D341Med (cell line): ENCODE data around the gene LRRIQ4.

Source experiments
- DNase-seq: peaks from one replicate; pipeline ENCODE4 v3.0.0; 2012; ENCODE audit warnings: low spot score

Gene LRRIQ4

DNA sequence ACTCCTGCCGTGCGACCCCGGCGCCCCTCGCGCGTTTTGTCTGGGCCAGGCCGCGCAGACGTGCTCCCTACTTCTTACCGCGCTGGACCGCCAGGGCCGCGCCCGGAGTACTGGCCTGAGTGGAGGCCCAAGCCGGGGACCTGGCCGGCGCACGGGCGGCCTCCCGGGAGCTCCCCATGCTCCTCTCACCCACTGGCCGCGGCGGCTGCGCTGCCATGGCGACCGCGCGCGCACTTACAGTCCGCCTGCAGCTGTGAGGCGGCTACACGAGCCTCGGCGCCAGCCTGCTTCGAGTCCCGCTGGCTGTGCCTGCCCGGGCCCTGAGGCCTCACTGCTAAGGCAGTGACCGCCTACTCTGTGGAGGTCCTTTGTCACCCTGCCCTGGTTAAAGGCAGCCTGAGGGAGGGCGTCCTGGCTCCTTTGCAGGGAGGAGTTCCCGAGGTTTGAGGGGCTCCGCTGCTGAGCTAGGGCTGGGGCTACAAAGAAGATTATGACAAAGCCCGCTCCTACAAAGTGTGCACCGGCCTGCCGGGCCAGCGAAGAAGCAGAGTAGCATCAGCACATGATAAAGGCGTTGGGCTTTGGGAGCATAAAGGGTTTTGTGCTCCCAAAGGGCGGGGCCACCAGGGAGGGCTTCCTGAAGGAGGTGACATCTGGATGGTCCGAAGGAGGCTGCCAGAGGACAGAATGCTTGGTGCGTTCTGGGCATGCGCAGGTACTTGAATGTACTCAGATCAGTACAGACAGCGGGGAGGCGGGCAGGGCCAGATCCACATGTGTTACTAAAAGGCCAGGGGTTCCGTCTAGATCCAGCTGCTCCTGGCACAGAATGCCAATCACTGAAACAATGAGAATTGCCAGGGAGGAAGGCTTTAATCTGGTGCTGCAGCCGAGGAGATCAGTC is at the start of gene LRRIQ4, which contains the start of gene LRRC34:
TSS of gene LRRIQ4 (plus strand) at position 539 of the 904 bp plus-strand sequence. CDS start 9,052 bp downstream, outside the sequence.
TSS of gene LRRC34 (minus strand) at position 573 of the 904 bp plus-strand sequence. CDS start at position 217, 356 bp downstream.
- DNase-seq = peak; percentile 60

DNA sequence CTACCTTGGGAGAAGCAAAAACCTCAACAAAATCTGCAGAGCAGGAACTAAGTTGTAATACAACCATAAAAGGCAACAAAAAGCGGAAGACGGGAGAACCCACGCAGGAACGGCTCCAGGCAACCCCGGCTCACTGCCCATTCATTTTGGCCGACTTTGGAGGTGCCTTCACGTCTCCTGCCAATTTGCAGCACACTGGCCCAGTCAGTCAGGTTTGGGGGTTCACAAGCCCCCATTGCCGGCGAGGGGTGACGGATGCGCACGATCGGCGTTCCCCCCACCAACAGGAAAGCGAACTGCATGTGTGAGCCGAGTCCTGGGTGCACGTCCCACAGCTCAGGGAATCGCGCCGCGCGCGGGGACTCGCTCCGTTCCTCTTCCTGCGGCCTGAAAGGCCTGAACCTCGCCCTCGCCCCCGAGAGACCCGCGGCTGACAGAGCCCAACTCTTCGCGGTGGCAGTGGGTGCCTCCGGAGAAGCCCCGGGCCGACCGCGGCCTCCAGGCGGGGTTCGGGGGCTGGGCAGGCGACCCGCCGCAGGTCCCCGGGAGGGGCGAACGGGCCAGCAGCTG is 48.3 kb upstream of the LRRIQ4 start:
- peak; percentile 53 for DNase-seq

DNA sequence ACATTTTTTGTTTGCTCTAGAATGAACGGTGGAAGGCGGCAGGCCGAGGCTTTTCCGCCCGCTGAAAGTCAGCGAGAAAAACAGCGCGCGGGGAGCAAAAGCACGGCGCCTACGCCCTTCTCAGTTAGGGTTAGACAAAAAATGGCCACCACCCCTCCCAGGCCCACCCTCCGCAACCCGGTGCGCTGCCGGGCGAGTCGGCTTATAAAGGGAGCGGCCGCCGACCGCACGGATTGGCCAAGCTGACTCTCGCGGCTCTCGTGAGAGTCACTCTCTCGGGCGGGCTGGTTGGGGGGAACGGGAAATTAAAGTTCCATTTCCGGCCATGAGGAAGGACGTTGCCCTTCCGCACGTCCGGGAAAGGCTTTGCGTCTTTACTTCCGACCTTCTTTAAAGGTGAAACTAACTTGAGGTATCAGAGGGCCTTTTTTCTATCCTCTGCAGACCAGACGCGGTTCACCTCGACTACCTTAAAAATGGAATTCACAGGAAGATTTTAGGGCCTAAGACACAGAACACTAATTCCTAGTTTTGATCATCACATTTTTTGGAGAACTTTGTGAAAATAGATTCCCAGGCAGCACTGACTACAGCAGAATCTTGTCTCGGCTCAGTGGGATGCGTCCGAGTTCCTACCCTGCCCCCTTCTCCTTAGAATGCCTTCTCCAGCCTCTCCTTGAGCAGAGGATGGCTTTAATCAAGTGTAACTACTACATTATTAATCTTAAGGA is 47.6 kb upstream of the LRRIQ4 start, which contains the start of gene TERC:
TSS of gene TERC (minus strand) at position 179 of the 731 bp plus-strand sequence.
- DNase-seq = peak; percentile 87

DNA sequence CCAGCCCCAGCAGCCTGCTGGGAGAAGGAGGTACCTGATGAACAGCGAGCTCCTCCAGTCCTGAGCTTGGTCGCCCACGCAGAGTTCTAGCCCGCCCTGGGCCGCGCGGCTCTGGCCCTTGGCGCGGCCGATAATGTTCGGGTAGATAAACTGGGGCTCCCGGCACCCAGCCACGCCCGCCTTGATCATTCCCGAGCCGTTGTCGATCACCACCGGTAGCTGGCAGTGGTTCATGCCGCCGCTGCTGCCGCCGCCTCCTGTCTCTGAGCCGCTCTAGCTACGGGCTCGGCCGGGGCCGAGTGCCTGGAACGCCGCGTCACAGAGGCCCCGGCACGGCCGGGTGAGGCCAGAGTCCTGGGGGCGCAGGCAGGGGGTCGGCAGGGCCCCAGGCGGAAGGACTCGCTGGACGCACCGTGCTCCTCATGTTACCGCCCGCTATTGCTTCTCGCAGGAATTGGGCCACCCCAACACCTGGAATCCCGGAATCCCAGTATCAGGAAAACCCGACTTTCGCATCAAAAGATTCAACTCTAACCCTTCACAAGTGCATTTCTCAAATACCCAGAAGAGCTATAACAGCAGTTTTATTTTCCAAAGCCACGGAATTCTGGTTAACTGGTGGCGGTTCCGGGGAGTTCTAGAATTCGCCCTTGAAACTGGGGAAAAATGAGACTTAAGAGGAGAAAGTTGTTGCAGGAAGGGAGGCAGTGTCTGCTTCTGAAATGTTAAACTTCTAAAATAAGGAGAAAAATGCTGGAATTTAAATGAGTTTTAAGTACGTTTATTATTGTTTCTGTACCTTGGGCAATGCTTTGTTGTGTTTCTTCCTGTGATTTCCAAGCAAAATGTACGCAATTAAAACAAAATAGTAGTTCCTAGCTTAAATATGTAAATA is 43.1 kb upstream of the LRRIQ4 start, which contains the start of gene ACTRT3:
TSS of gene ACTRT3 (minus strand) at position 275 of the 895 bp plus-strand sequence. CDS start at position 234, 41 bp downstream.
- no peak for DNase-seq

DNA sequence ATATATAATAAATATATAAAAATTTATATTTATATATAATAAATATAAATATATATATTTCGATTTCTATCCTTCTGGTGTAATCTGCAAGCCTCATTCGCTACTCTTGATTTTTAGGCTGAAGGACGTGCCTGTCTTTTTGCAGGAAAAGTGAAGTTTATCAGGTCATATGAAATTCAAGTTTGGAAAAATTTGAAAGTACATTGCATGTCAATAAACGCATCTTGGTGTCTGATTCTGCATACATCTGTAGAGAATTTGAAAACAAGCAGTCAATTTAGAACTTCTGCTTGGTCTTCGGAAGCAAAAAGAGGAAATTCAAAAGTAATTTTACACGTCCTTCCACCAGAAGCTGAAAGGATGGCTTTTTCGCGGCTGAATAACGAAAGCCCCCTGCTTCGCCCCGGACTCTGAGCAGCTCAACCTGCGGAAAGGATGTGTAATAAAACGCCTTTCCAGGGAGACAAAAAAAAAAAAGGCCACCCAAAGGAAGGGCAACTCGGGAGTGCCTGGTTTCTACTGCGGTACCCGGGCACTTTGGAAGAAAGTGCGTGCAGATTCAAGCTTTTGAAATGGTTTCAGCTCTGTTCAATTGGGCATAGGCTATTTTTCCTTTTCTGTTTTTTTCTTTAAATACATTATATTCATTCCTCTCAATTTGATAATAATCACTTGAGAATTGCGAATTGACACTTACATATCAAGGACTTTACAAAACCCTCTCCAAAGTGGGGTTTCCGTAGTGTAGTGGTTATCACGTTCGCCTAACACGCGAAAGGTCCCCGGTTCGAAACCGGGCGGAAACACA is 41.0 kb upstream of the LRRIQ4 start:
- peak; percentile 69 for DNase-seq

DNA sequence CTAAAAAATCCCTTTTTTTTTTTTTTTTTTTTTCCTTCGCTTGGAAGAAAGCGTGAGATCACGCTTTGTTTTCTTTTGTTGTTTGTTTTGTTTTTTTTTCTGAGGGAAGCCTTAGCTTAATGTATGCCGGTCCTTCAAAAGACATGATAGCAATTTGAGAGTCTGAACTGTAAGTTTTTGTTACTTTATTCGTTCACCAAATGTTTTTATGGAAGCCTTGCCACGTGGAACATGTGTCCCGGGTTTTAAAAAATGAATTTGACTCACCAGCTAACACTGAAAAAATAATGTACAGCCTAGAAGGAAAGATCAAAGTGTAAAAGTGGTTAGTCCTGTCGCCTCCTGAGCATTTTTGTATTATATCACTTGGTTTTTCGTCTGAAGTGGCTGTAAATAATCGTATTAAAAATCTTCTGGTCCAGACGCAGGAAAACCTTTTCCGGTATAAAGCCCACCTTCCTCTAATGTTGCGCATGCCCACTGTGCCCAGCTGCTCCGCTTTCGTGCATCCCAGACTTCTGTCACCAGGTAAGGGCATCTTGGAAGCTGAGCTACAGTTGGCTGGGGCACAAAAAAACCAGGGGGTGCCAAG is 40.3 kb upstream of the LRRIQ4 start:
- peak; percentile 75 for DNase-seq

DNA sequence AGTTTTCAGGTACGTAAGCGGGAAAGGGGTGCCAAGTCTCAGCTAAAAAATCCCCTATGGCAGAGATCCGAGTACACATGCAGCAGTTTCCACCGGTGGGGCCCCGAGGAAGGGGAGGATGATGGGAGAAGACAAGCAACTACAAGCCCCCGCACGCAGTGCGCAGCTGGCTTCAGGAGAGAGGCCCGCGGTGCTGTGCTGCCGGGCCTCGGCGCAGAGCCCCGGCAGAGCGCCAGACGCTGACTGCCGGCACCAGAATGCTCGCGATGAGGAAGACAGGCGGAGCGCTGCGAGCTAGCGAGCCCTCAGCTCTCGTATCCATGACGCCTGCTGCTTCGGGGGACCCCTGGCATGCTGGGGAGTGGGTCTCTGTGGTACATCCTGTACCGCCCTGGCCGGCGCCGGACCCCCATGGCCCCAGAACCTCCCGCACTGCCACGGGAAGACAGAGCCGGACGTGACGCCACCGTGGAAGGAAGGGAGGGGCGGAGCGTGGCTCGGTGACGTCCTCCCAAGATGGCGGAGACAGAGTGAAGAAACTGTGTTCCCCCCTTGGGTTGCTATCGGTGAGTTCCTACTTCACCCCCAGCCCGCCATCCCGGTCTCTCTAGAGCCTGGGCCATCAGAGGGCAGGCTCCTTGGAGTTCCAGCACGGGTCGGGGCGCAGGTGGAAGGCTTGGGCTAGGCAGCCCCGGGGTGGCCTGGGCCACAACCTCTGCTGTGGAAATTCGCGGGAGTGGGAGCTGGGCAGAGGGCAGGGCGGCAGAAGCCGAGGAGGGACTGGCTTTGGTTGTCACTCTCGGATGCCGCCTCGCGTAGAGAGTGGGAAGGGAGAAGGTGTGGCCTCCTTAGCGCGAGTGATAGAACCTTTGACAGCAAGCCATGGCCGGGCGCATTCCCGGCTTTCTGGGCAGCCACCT is 39.5 kb upstream of the LRRIQ4 start, which contains the start of gene MYNN:
TSS of gene MYNN (plus strand) at position 500 of the 920 bp plus-strand sequence. CDS start 900 bp downstream, outside the sequence.
- DNase-seq = peak; percentile 85

DNA sequence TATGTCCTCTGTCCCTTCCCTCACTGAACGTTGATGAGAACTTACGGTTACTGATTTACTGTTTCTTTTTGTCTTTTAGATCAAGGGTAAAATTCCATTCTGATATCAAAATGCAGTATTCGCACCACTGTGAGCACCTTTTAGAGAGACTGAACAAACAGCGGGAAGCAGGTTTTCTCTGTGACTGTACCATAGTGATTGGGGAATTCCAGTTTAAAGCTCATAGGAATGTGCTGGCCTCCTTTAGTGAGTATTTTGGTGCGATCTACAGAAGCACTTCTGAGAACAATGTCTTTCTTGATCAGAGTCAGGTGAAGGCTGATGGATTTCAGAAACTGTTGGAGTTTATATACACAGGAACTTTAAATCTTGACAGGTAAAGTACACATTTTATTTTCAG is 38.5 kb upstream of the LRRIQ4 start:
- DNase-seq = no peak

DNA sequence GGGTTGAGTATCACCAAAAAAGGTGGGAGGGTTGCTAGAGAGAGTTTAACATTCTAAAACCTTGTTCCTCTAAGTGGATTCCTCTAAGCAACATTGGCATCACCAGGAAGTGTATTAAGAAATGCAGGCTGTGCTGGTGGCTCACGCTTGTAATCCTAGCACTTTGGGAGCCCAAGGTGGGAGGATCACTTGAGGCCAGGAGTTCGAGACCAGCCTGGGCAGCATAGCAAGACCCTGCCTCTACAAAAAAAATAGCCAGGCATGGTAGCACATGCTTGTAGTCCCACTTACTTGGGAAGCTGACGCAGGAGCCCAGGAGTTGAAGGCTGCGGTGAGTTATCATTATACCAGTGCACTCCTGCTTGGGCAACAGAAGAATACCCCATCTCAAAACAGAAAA is 34.8 kb upstream of the LRRIQ4 start:
- no peak for DNase-seq

DNA sequence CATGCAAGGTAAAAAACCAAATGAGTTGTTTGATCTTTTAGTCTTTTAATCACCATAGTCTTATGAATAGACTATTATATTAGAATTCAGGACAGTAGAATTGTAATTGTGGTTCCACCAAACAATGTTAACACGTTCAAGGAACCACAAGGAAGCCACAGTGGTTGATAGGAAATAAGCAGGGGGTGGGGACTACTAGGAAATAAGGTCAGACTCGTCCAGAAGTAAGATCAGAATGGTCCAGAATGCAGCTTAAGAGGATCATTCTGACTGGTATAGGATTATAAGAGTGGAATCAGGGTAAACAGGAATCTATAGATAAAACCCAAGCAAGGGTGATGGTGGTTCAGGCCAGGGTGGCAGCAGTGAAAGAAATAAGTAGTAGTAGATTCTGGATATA is 31.9 kb upstream of the LRRIQ4 start:
- DNase-seq = no peak

DNA sequence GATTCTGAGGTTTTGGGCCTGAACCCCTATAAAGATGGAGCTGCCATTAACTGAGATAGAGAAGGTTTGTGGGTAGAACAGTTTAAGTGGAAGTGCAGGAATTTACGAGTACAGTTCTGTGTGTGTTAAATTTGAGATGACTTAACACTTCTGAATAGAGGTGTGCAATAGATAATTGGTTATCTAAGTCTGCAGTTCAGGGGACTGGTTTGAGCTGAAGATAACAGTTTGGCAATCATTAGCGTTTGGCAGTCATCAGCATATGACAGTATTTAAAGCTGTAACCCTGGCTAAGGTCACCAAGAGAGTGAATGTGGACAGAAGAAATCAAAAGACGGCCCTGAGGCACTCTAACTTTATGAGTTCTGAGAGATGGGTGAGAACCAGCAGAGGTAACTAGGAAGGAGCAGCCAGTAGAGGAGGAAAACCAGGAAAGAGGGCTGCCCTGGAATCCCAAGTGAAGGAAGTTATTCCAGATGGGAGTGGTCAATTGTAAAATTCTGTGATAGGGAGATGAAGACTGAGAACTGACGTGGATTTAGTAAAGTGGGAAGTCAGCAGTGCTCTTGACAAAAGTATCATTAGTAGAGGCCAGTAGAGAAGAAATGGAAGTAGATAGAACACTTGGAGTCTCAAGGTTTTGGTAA is 31.3 kb upstream of the LRRIQ4 start:
- no peak for DNase-seq

DNA sequence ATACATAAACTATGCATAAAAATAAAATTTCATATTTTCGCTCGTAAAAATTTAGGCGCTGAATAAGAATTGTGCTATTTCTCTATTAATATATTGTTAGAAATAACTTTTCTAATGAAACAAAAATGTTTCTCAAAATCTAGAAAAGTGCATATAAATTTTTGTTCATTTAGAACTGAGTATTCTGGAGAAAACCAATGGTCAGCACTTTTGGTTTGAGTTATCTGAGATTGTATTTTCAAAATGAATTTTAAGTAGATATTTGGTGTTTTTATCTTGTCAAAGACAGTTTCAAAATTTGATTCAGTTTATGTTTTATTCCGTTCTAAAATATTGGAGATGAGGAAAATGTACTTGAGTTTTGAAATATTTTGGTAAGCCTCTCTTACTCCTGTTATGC is 25.6 kb upstream of the LRRIQ4 start:
- DNase-seq = no peak

DNA sequence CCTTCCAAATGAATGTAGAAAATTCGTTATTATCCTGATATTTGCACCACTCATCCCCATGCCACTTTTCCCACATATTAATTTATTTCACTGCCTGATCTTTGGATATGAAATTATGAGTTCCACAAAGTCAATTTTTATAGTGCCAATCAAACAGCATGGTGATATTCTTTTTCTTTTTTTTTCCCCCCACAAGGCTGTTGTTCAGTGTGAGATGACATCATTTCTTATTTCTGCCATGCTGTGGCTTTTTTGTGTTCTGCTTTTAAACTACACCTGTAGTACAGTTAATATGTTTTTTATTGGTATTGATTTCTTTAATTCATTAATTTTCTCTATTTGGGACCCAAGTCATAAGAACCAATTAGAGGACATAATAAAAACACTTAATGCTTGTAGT is 24.9 kb upstream of the LRRIQ4 start:
- DNase-seq = no peak

DNA sequence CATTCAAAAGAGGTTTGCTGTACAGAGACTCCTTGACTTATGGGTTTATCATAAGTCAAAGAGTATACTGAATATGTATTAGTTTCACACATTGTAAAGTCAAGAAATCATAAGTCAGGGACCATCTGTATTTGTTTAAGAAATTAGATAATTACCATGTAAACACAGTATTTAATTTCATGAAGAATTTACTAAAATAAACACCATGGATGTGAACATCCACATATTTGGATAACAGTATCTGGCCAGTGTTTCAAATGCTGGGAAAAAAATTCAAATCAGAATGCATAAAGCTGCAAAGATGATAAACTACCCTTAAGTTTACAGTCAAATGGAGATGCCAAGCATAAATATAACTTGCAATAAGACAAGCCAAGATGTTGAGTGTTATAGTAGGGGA is 22.5 kb upstream of the LRRIQ4 start:
- no peak for DNase-seq

DNA sequence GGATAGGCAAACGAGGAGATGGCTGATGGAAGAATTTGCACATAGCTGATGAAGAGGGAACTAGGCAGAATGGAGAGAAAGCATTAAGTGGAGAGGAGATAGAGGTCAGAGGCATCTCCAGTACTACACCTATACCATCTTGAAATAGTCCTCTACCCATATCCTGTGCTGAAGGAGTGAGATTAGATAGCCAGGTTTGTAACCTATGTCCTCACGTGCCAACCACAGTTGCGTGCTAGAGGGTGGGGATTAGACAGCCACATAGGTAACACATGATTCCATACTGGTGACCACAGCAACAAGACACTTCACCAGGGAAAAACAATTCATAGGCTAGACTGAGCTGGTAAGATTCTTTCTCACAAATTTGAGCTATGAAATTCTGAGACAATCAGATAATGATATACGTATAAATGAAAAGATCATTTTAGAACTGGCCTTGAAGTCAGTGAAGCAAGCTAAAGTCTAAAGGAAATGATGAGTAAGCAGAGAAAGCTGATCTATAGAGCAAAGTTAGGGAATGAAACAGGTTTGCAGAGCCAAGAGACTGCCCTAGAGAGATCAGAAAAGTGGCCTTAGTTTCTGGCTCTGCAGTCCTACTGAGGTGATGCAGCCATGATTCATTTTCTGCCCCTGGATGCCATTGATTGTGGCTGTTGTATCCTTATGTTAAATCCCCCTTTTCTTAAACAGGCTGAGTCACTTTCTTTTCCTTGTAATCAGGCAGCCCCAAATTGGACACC is 21.8 kb upstream of the LRRIQ4 start:
- no peak for DNase-seq

DNA sequence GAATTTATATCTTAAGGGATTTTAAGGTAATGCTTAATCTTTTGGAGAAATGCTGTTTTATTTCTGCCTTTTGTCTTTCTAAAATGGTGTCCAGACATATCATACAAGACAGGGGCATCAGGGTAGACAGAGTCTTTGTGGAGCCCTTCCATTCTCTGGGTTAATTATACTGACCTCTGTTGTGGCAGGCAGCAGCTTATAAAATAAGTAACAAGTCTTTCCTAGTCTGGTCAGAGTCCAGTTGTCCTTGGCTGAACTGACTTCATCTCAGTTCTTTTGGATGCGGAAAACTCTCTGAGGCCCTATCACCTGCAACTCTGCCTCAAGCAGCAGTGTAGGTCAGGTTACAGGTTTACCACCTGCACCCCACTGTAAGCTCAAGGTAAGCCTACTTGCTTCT is 20.3 kb upstream of the LRRIQ4 start:
- DNase-seq = no peak

DNA sequence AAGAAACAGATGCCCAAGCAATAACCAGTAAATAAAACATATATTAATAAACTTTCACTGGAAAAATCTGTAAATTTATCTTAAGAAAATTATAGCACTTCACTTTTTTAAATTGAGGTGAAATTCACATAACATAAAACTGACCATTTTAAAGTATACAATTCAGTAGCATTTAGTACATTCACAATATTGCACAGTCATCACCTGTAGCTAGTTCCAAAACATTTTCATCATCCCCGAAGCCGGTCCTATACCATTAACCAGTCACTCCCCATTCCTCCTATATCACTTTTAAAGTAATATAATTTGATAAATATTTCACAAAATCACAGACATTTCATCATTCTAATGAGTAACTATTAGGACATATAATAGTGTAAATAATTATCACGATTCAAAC is 8.0 kb upstream of the LRRIQ4 start:
- no peak for DNase-seq
